Measurements from ENCODE around the gene ICAM1.

Gene ICAM1

GRCh38 chr19:10292789-10293636 is 22.1 kb downstream of the ICAM1 start:
- H3K27ac ChIP-seq (ENCODE audit: insufficient read depth, low read length, poor library complexity, severe bottlenecking) = no peak overlapping the region
- no peaks in the 10 kb centered on the region for H3K36me3 ChIP-seq (ENCODE audit: control insufficient read depth, insufficient read depth, low read length)
- H3K4me3 ChIP-seq (ENCODE audit: insufficient read depth, low read depth, low read length, poor library complexity, severe bottlenecking) = no peak overlapping the region
- H3K27me3 ChIP-seq (replicated peaks; ENCODE audit: control insufficient read depth, insufficient read depth, low read length, poor library complexity, severe bottlenecking) = peaks cover 75% of the 10 kb centered on the region
- peaks cover 66% of the 10 kb centered on the region for H3K4me1 ChIP-seq (ENCODE audit: control insufficient read depth, insufficient read depth, low read length, poor library complexity, severe bottlenecking)
- no peak for DNase-seq
- H3K9me3 ChIP-seq (ENCODE audit: control insufficient read depth, low read length) = no peaks in the 10 kb centered on the region

- H3K9me3 ChIP-seq (ENCODE audit: control insufficient read depth, low read length) = no peaks in the 10 kb centered on the region
- peaks cover 58% of the 10 kb centered on the region for H3K4me1 ChIP-seq (ENCODE audit: control insufficient read depth, insufficient read depth, low read length, poor library complexity, severe bottlenecking)
- no peak overlapping the region for H3K27ac ChIP-seq (ENCODE audit: insufficient read depth, low read length, poor library complexity, severe bottlenecking)
- H3K27me3 ChIP-seq (replicated peaks; ENCODE audit: control insufficient read depth, insufficient read depth, low read length, poor library complexity, severe bottlenecking) = peaks cover 67% of the 10 kb centered on the region
- DNase-seq = no peak
- H3K36me3 ChIP-seq (ENCODE audit: control insufficient read depth, insufficient read depth, low read length) = no peaks in the 10 kb centered on the region
- H3K4me3 ChIP-seq (ENCODE audit: insufficient read depth, low read depth, low read length, poor library complexity, severe bottlenecking) = no peak overlapping the region
These were observed 22.9 kb downstream of the ICAM1 start for GRCh38 chr19:10293637-10294367.

- Histone ChIP-seq H3K4me1 (ENCODE audit: control insufficient read depth, insufficient read depth, low read length, poor library complexity, severe bottlenecking) (peaks cover 53% of the 10 kb centered on the region), H3K36me3 (ENCODE audit: control insufficient read depth, insufficient read depth, low read length) (no peaks in the 10 kb centered on the region), H3K4me3 (ENCODE audit: insufficient read depth, low read depth, low read length, poor library complexity, severe bottlenecking) (no peak overlapping the region), H3K27me3 (replicated peaks; ENCODE audit: control insufficient read depth, insufficient read depth, low read length, poor library complexity, severe bottlenecking) (peaks cover 63% of the 10 kb centered on the region), H3K9me3 (ENCODE audit: control insufficient read depth, low read length) (no peaks in the 10 kb centered on the region), H3K27ac (ENCODE audit: insufficient read depth, low read length, poor library complexity, severe bottlenecking) (no peak overlapping the region)
- DNase-seq = no peak
These were observed 23.4 kb downstream of the ICAM1 start for GRCh38 chr19:10294368-10294697.

DNA sequence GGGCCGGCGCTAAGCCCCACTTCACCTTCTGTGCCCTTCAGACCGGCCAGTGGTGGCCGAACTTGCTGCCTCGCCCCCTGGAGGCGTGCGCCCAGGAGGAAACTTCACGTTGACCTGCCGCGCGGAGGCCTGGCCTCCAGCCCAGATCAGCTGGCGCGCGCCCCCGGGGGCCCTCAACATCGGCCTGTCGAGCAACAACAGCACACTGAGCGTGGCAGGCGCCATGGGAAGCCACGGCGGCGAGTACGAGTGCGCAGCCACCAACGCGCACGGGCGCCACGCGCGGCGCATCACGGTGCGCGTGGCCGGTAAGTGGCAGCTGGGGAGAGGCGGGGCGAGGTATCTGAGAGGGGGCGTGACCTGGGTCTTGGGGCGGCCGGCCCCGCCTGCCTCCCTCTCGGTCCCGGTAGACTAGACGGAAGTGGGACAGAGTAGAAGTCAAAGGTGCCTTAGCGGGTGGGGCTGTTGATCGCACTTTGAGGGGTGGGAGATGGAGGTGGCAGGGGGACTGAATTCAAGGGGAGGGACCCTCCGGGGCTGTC is 24.5 kb downstream of the ICAM1 start:
- H3K27ac ChIP-seq (ENCODE audit: insufficient read depth, low read length, poor library complexity, severe bottlenecking) = no peak overlapping the region
- H3K9me3 ChIP-seq (ENCODE audit: control insufficient read depth, low read length) = no peaks in the 10 kb centered on the region
- H3K4me3 ChIP-seq (ENCODE audit: insufficient read depth, low read depth, low read length, poor library complexity, severe bottlenecking) = peak overlapping the region; percentile 60
- peaks cover 53% of the 10 kb centered on the region for H3K27me3 ChIP-seq (replicated peaks; ENCODE audit: control insufficient read depth, insufficient read depth, low read length, poor library complexity, severe bottlenecking)
- no peaks in the 10 kb centered on the region for H3K36me3 ChIP-seq (ENCODE audit: control insufficient read depth, insufficient read depth, low read length)
- DNase-seq = peak; percentile 51 to 70 (median 59)
- peaks cover 43% of the 10 kb centered on the region for H3K4me1 ChIP-seq (ENCODE audit: control insufficient read depth, insufficient read depth, low read length, poor library complexity, severe bottlenecking)

GRCh38 chr19:10295847-10296591 is 25.1 kb downstream of the ICAM1 start:
- Histone ChIP-seq H3K36me3 (ENCODE audit: control insufficient read depth, insufficient read depth, low read length) (no peaks in the 10 kb centered on the region), H3K27ac (ENCODE audit: insufficient read depth, low read length, poor library complexity, severe bottlenecking) (no peak overlapping the region), H3K27me3 (replicated peaks; ENCODE audit: control insufficient read depth, insufficient read depth, low read length, poor library complexity, severe bottlenecking) (peaks cover 46% of the 10 kb centered on the region), H3K9me3 (ENCODE audit: control insufficient read depth, low read length) (no peaks in the 10 kb centered on the region), H3K4me3 (ENCODE audit: insufficient read depth, low read depth, low read length, poor library complexity, severe bottlenecking) (peak overlapping the region; percentile 60), H3K4me1 (ENCODE audit: control insufficient read depth, insufficient read depth, low read length, poor library complexity, severe bottlenecking) (peaks cover 36% of the 10 kb centered on the region)
- no peak for DNase-seq

GRCh38 chr19:10299545-10300458 is 28.9 kb downstream of the ICAM1 start:
- Histone ChIP-seq H3K4me3 (ENCODE audit: insufficient read depth, low read depth, low read length, poor library complexity, severe bottlenecking) (no peak overlapping the region), H3K36me3 (ENCODE audit: control insufficient read depth, insufficient read depth, low read length) (no peaks in the 10 kb centered on the region), H3K27me3 (replicated peaks; ENCODE audit: control insufficient read depth, insufficient read depth, low read length, poor library complexity, severe bottlenecking) (peaks cover 8% of the 10 kb centered on the region), H3K9me3 (ENCODE audit: control insufficient read depth, low read length) (no peaks in the 10 kb centered on the region), H3K27ac (ENCODE audit: insufficient read depth, low read length, poor library complexity, severe bottlenecking) (no peak overlapping the region), H3K4me1 (ENCODE audit: control insufficient read depth, insufficient read depth, low read length, poor library complexity, severe bottlenecking) (peaks cover 14% of the 10 kb centered on the region)
- no peak for DNase-seq

GRCh38 chr19:10305139-10305806 is 34.4 kb downstream of the ICAM1 start:
- no peaks in the 10 kb centered on the region for H3K27me3 ChIP-seq (replicated peaks; ENCODE audit: control insufficient read depth, insufficient read depth, low read length, poor library complexity, severe bottlenecking)
- H3K4me3 ChIP-seq (ENCODE audit: insufficient read depth, low read depth, low read length, poor library complexity, severe bottlenecking) = no peak overlapping the region
- no peak for DNase-seq
- H3K36me3 ChIP-seq (ENCODE audit: control insufficient read depth, insufficient read depth, low read length) = no peaks in the 10 kb centered on the region
- no peaks in the 10 kb centered on the region for H3K4me1 ChIP-seq (ENCODE audit: control insufficient read depth, insufficient read depth, low read length, poor library complexity, severe bottlenecking)
- no peak overlapping the region for H3K27ac ChIP-seq (ENCODE audit: insufficient read depth, low read length, poor library complexity, severe bottlenecking)
- no peaks in the 10 kb centered on the region for H3K9me3 ChIP-seq (ENCODE audit: control insufficient read depth, low read length)

- no peaks in the 10 kb centered on the region for H3K4me1 ChIP-seq (ENCODE audit: control insufficient read depth, insufficient read depth, low read length, poor library complexity, severe bottlenecking)
- no peaks in the 10 kb centered on the region for H3K36me3 ChIP-seq (ENCODE audit: control insufficient read depth, insufficient read depth, low read length)
- DNase-seq = no peak
- H3K27me3 ChIP-seq (replicated peaks; ENCODE audit: control insufficient read depth, insufficient read depth, low read length, poor library complexity, severe bottlenecking) = no peaks in the 10 kb centered on the region
- H3K27ac ChIP-seq (ENCODE audit: insufficient read depth, low read length, poor library complexity, severe bottlenecking) = no peak overlapping the region
- H3K9me3 ChIP-seq (ENCODE audit: control insufficient read depth, low read length) = no peaks in the 10 kb centered on the region
- no peak overlapping the region for H3K4me3 ChIP-seq (ENCODE audit: insufficient read depth, low read depth, low read length, poor library complexity, severe bottlenecking)
These were observed 35.4 kb downstream of the ICAM1 start for GRCh38 chr19:10306327-10306726.

GRCh38 chr19:10309423-10309822 is 38.5 kb downstream of the ICAM1 start, which contains the start of gene ZGLP1:
Gene ZGLP1 (minus strand): TSS chr19:10309815.
- Histone ChIP-seq H3K9me3 (ENCODE audit: control insufficient read depth, low read length) (no peaks in the 10 kb centered on the region), H3K36me3 (ENCODE audit: control insufficient read depth, insufficient read depth, low read length) (no peaks in the 10 kb centered on the region), H3K4me3 (ENCODE audit: insufficient read depth, low read depth, low read length, poor library complexity, severe bottlenecking) (no peak within 1 kb of the TSS), H3K27ac (ENCODE audit: insufficient read depth, low read length, poor library complexity, severe bottlenecking) (no peak within 1 kb of the TSS), H3K4me1 (ENCODE audit: control insufficient read depth, insufficient read depth, low read length, poor library complexity, severe bottlenecking) (no peaks in the 10 kb centered on the region), H3K27me3 (replicated peaks; ENCODE audit: control insufficient read depth, insufficient read depth, low read length, poor library complexity, severe bottlenecking) (no peaks in the 10 kb centered on the region)
- DNase-seq = no peak

Data from effector memory CD4-positive, alpha-beta T cell (primary cell).